Measurements from ENCODE around the gene VPS52.

Gene VPS52

DNA sequence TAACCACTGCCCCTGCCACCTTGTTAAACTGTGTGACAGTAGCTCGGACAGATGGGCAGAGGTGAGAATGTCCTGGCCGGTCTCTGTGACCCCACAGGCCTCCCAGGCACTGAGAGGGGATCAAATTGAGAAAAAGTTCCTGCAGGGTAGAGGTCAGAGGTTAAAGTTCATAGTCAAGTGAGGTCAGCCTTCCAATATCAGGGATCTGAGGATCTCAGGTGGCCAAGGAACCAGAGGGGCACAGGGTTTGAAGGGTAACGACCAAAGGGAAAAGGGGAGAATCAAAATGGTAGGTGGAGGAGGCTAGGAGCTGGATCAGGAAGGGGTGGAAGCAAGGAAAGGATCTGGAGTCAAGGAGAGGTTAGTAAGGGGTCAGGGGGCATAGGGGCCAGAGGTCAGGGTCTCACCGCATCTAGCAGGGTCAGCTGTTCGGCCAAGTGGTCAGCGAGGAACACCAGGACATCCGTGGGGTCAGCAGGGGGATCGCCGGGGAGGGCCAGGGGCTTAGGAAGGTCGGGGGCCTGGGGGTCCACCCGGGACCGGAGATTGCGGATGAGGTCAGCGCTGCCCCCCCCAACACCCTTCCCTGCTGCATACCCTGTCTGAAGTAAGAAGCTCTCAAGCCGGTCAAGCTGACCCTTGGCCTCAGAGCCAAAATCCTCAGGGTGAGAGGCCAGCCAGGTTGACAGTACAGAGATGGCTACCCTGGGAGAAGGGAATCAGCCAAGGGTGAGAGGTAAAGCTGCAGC is 24.1 kb upstream of the VPS52 start:
- TF ChIP-seq, protein P1, sequence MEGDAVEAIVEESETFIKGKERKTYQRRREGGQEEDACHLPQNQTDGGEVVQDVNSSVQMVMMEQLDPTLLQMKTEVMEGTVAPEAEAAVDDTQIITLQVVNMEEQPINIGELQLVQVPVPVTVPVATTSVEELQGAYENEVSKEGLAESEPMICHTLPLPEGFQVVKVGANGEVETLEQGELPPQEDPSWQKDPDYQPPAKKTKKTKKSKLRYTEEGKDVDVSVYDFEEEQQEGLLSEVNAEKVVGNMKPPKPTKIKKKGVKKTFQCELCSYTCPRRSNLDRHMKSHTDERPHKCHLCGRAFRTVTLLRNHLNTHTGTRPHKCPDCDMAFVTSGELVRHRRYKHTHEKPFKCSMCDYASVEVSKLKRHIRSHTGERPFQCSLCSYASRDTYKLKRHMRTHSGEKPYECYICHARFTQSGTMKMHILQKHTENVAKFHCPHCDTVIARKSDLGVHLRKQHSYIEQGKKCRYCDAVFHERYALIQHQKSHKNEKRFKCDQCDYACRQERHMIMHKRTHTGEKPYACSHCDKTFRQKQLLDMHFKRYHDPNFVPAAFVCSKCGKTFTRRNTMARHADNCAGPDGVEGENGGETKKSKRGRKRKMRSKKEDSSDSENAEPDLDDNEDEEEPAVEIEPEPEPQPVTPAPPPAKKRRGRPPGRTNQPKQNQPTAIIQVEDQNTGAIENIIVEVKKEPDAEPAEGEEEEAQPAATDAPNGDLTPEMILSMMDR (IDR thresholded peaks at IDR 0.05; ENCODE audit: borderline replicate concordance, insufficient read depth, low read depth, low read length): no peak
- no peak overlapping the region for H3K4me3 ChIP-seq (ENCODE audit: low read depth, low read length)

DNA sequence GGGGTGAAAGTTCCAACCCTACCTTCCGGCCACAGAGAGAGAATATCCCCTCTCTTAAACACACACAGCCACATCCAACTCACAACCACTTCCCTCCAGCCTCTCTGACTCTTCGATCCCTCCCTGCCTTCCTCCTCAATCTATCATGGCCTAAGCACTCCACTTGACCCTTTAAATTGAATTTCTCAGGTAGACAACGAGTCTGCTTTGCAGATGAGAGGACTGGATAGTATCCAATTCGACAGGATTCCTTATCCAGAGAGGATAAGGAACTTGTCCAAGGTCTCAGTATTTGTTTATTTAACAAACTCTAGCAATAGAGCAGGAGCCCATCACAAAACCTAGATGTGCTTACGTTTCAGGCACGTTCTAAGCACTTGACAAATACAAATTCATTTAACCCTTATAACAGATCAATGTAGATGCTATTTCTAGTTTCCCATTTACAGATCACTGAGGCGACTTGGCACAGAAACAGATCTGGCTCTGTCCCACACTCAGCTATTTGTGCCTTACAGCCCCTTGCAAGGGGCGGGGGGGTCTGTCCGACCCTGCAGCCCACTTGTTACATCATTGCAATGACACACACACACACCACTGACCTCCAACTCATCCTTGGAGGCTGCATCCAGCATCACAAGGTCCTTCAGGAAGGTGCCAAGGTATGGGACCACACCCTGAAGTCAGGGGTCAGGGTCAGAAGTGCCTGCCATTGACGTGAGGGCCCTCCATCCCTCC is 22.6 kb upstream of the VPS52 start:
- no peak overlapping the region for H3K4me3 ChIP-seq (ENCODE audit: low read depth, low read length)
- TF ChIP-seq, protein P1 (IDR thresholded peaks at IDR 0.05; ENCODE audit: borderline replicate concordance, insufficient read depth, low read depth, low read length): no peak

DNA sequence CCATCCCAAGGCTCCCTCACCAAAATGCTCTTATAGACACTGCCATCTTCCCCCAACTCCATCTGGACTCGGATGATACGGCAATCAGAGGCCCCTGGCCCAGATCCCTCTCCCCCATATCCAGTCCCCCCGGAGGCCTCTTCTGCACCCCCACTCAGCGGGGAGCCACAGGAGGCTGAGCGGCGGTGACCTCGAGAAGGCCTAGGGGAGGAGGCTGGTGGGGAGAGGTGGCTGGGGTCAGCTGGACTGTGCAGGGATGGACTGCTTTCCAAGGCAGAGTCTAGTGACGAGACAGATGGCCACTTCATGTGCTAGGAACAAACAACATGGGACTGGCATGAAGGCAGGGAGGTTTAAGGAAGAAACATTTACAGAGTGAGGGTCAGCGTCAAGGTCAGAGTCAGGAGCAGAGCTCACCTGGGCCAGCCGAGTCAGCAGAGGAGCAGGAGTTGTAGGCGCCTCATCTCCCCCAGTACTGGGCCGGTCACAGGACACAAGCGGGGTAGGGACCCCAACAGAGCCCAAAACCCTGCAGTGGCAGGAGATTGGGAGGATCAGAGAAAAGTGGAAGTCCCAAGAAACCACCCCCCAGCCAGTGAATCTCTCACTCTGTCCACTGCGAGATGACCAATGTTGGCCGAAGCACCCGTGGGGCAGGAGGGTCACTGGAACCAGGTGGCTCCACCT is 21.5 kb upstream of the VPS52 start:
- TF ChIP-seq, protein P1 (IDR thresholded peaks at IDR 0.05; ENCODE audit: borderline replicate concordance, insufficient read depth, low read depth, low read length): no peak
- H3K4me3 ChIP-seq (ENCODE audit: low read depth, low read length): no peak overlapping the region

DNA sequence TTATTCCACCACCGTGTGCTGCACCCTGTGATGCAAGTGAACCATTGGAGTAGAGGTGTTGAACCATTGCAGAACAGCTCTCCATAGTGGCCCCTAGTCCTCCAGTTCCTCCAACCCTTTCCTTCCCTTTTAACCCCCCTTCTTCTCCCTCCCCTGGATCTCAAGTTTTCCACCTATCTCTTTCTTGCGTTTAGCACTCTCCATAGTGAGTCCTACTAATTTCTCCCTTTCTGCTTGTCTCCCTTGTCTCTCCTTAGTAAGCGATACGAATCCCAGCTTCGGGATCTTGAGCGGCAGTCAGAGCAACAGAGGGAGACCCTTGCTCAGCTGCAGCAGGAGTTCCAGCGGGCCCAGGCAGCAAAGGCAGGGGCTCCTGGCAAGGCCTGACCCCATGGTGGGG is 18.8 kb upstream of the VPS52 start:
- TF ChIP-seq, protein P1 (IDR thresholded peaks at IDR 0.05; ENCODE audit: borderline replicate concordance, insufficient read depth, low read depth, low read length): no peak
- peak overlapping the region; percentile 64 for H3K4me3 ChIP-seq (ENCODE audit: low read depth, low read length)

DNA sequence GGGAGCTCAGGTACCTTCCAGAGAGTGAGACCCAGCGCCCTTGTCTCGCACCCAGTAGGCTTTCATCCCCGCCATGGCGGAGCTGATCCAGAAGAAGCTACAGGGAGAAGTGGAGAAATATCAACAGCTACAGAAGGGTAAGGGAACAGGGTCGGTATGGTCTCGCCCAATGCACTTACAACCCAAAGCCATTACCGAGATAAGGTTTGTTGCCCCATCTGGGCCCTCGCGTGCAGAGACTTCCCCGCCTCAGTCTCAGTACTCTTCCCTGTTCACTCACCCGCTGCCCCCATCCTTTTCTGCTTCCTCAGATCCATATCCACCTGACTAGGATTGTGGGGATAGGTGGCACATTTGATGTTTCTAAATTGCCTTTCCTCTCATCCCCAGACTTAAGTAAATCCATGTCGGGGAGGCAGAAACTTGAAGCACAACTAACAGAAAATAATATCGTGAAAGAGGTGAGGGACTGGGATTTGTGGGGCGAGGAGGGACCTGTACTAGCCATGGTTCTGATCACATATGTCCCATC is 18.2 kb upstream of the VPS52 start:
- peak overlapping the region; percentile 64 for H3K4me3 ChIP-seq (ENCODE audit: low read depth, low read length)
- TF ChIP-seq, protein P1 (IDR thresholded peaks at IDR 0.05; ENCODE audit: borderline replicate concordance, insufficient read depth, low read depth, low read length): no peak

DNA sequence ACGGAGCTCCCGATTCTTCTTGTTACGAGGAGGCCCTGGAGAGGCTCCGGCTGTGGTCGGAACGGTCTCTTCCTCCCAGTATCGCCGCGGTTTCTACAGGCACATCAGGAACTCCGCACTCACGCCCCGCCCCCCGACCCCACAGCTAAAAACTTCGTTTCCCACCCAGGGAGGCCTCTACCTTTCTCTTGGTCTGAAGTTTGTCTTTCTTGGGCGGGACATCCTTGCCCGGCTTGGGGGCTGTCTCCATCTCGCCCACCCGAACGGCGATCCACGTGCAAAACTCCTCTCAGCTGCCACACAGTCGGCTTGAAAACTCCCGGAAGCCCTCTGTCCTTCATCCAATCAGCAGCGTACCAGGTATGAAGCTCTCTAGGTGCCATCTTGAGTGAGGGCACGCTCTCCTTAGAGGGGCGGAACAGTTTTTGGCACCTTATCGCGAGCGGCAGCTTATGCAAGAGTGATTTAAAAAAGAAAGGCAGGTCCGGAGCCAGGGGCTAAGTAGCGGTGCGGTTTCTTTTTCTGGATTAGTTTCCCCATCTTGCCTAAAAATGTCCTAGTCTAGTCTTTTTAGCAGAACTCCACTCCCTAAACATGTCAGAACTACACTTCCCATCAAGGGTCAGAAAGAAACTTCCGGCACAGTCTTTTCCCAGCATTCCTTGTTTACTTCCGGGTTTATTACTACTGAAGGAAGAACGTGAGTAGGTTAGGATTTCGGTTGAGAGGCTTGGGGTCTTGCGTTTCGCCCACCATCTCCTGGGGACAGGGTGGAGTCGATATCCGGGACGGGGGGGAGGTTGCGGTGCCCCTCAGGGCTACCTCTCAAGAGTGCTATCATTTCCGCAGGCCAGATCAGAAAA is 17.5 kb upstream of the VPS52 start, which contains the start of the genes PFDN6 and WDR46:
PFDN6 (plus strand) TSS at position 681 of the 863 bp plus-strand sequence. CDS start 256 bp downstream, outside the sequence.
WDR46 (minus strand) TSS at position 319 of the 863 bp plus-strand sequence; CDS start at position 250, 69 bp downstream.
- TF ChIP-seq, protein P1 (IDR thresholded peaks at IDR 0.05; ENCODE audit: borderline replicate concordance, insufficient read depth, low read depth, low read length): no peak

More for the DNA sequence above, 17.5 kb upstream of the VPS52 start, which contains the start of the genes PFDN6 and WDR46:
- H3K4me3 ChIP-seq (ENCODE audit: low read depth, low read length): peak within 1 kb of the TSS; percentile 64

All from GM12875 (cell line).